A673 (cell line): ENCODE measurements around the gene ANOS1.

ENCODE experiments used
- EZH2 ChIP-seq: fragments of 200-600 bp; sonication (generic); IDR thresholded peaks from 2 replicates; pipeline ENCODE4 v1.6.1; 2017; ENCODE audit warnings: borderline replicate concordance, low read depth, mild to moderate bottlenecking, mixed read lengths, antibody characterized with exemption, low read length; ENCODE audit not compliant: poor library complexity, severe bottlenecking
- TF ChIP-seq, protein P1 (sequence below): fragments of 300-800, 200-600 bp; sonication (generic); conservative IDR thresholded peaks from 2 replicates; pipeline ENCODE4 v1.5.1; 2017; ENCODE audit warnings: low read depth, mild to moderate bottlenecking, antibody characterized with exemption, low read length, moderate library complexity, mixed read lengths

DNA sequence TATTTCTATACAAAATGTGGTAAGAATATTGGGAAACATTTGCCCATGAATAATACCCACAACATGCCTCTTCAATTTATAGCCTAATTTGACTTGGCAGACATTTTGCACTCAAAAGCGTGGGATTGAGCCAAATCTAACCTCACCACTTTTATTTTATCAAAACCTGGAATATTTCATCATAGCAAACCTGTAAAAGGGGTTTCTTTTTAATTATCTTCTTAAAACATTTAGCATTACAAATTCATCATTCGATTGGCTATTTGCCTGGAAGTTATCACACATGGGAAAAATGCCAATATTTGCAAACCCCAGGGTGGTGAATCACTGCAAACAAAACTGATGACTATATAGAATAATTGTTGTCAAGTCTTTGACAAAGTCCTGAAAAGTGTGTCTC lies 211.1 kb downstream of the ANOS1 start:
- TF ChIP-seq, protein P1, sequence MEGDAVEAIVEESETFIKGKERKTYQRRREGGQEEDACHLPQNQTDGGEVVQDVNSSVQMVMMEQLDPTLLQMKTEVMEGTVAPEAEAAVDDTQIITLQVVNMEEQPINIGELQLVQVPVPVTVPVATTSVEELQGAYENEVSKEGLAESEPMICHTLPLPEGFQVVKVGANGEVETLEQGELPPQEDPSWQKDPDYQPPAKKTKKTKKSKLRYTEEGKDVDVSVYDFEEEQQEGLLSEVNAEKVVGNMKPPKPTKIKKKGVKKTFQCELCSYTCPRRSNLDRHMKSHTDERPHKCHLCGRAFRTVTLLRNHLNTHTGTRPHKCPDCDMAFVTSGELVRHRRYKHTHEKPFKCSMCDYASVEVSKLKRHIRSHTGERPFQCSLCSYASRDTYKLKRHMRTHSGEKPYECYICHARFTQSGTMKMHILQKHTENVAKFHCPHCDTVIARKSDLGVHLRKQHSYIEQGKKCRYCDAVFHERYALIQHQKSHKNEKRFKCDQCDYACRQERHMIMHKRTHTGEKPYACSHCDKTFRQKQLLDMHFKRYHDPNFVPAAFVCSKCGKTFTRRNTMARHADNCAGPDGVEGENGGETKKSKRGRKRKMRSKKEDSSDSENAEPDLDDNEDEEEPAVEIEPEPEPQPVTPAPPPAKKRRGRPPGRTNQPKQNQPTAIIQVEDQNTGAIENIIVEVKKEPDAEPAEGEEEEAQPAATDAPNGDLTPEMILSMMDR: no peak
- no peak for TF ChIP-seq EZH2
